HepG2 (cell line): ENCODE data around the gene SAMSN1. TPM values are rescaled to one million over a fixed set of nuclear protein-coding genes. Genes with fewer than 3 reads are reported as not detected.

Source experiments
- ATAC-seq: fragments of 200-7000 bp; cut with Tn5 transposase; 3 replicates; pipeline ENCODE4 v1.9.1; 2020; ENCODE audit warnings: mild to moderate bottlenecking, moderate library complexity
- BruUV-seq: library from RNA; stranded (reverse); fragments of 400-500 nt; replicated peaks from 2 replicates; lab custom pipeline; 2021; lab: Mats Ljungman, UMichigan
- CTCF ChIA-PET: fragments of 300-600 bp; formaldehyde crosslinking; extraction: SDS; loops from one replicate; lab custom pipeline; 2021; ENCODE audit warnings: low total read pairs, inconsistent platforms, low intra/inter-chr PET ratio; lab: Yijun Ruan, JAX
- POLR2A ChIA-PET: fragments of 350-600 bp; sonication (Branson Sonifier 250); formaldehyde crosslinking; loops from one replicate; lab custom pipeline; 2020; ENCODE audit warnings: antibody characterized with exemption, inconsistent platforms; lab: Yijun Ruan, JAX
- DNase-seq: peaks from one replicate; pipeline ENCODE4 v3.0.0-alpha.2; 2015; ENCODE audit warnings: low spot score
- FAIRE-seq: peaks from 3 replicates; lab custom pipeline; 2011; peaks lifted over from hg19 to GRCh38; lab: Jason Lieb, UNC
- H2AFZ ChIP-seq: one replicate; pipeline ENCODE4 v1.6.1; 2011; ENCODE audit warnings: low read length, inconsistent platforms
- H3K27ac ChIP-seq: fragments of 300-600 bp; 3 replicates; pipeline ENCODE4 v1.8.0; 2011; ENCODE audit warnings: mixed run types, mild to moderate bottlenecking, mixed read lengths, low read length, inconsistent platforms; ENCODE audit not compliant: insufficient read depth; ENCODE audit errors: extremely low read length
- H3K27me3 ChIP-seq, 2 experiments: fragments of 200-600 bp in 1 of 2; 2 replicates in 1 of 2; 3 replicates in 1 of 2; pipeline versions ENCODE4 v1.6.0 to v1.8.0; 2011; ENCODE audit warnings: low read length in 2 of 2, mild to moderate bottlenecking in 2 of 2, moderate library complexity in 2 of 2, inconsistent platforms in 1 of 2; ENCODE audit not compliant: insufficient read depth in 2 of 2, control insufficient read depth in 1 of 2
- H3K36me3 ChIP-seq, 2 experiments: fragments of 200-600 bp in 1 of 2; replicated peaks in 1 of 2; 2 replicates in 1 of 2; 3 replicates in 1 of 2; pipeline versions ENCODE4 v1.5.1 to v1.8.0; 2011; ENCODE audit warnings: low read length in 2 of 2, inconsistent platforms in 1 of 2; ENCODE audit not compliant: insufficient read depth in 2 of 2, control insufficient read depth in 1 of 2
- H3K4me1 ChIP-seq: 2 replicates; pipeline ENCODE4 v1.5.1; 2012; ENCODE audit warnings: low read length, inconsistent platforms; ENCODE audit not compliant: insufficient read depth
- H3K4me2 ChIP-seq: 2 replicates; pipeline ENCODE4 v1.6.0; 2011; ENCODE audit warnings: low read depth, low read length, inconsistent platforms
- H3K4me3 ChIP-seq, 3 experiments: fragments of 200-600 bp in 1 of 3; sonication (generic), shearing (Covaris generic) in 1 of 3; replicated peaks in 1 of 3; 2 replicates each; pipeline ENCODE4 v1.5.1; 2011 to 2016; ENCODE audit warnings: low read length in 3 of 3, inconsistent platforms in 2 of 3, low read depth in 2 of 3, mild to moderate bottlenecking in 2 of 3, control low read depth in 1 of 3, mixed read lengths in 1 of 3; ENCODE audit not compliant: insufficient read depth in 1 of 3
- H3K79me2 ChIP-seq: one replicate; pipeline ENCODE4 v1.6.1; 2011; ENCODE audit warnings: low read length, inconsistent platforms; ENCODE audit not compliant: insufficient read depth
- H3K9ac ChIP-seq: 2 replicates; pipeline ENCODE4 v1.6.0; 2011; ENCODE audit warnings: mild to moderate bottlenecking, low read depth, low read length, inconsistent platforms; ENCODE audit not compliant: insufficient read depth
- H3K9me3 ChIP-seq: 2 replicates; pipeline ENCODE4 v1.5.1; 2012; ENCODE audit warnings: mild to moderate bottlenecking, low read length
- H4K20me1 ChIP-seq: 2 replicates; pipeline ENCODE4 v1.6.0; 2011; ENCODE audit warnings: inconsistent platforms, mild to moderate bottlenecking, low read length, moderate library complexity; ENCODE audit not compliant: insufficient read depth
- FOSL1 ChIP-seq: sonication (generic); formaldehyde crosslinking; IDR thresholded peaks from 2 replicates; pipeline ENCODE4 v1.9.0; 2021; ENCODE audit warnings: missing genetic modification reagents, borderline replicate concordance
- RFX5 ChIP-seq: IDR thresholded peaks from 2 replicates; pipeline ENCODE4 v1.6.1; 2011; ENCODE audit warnings: low read depth, low read length, improper control_type of control experiment
- SNAI1 ChIP-seq: sonication (generic); formaldehyde crosslinking; IDR thresholded peaks from 2 replicates; pipeline ENCODE4 v1.5.0; 2020; ENCODE audit warnings: mild to moderate bottlenecking, missing genetic modification reagents, borderline replicate concordance
- SRSF1 ChIP-seq: fragments of 200-400 bp; formaldehyde crosslinking; optimal IDR thresholded peaks from 2 replicates; pipeline ENCODE3; 2017; ENCODE audit warnings: mild to moderate bottlenecking, low read depth, low read length, moderate library complexity
- TOE1 ChIP-seq: sonication (generic); formaldehyde crosslinking; IDR thresholded peaks from 2 replicates; pipeline ENCODE4 v1.4.0; 2020; ENCODE audit warnings: mild to moderate bottlenecking, missing genetic modification reagents
- ZNF124 ChIP-seq: sonication (generic); formaldehyde crosslinking; IDR thresholded peaks from 2 replicates; pipeline ENCODE4 v1.4.0; 2020; ENCODE audit warnings: missing genetic modification reagents
- ZNF317 ChIP-seq: sonication (generic); formaldehyde crosslinking; IDR thresholded peaks from 2 replicates; pipeline ENCODE4 v1.5.0; 2020; ENCODE audit warnings: mild to moderate bottlenecking, missing genetic modification reagents
- ZNF589 ChIP-seq: sonication (generic); formaldehyde crosslinking; conservative IDR thresholded peaks from 2 replicates; pipeline ENCODE4 v1.8.0; 2022; ENCODE audit warnings: mild to moderate bottlenecking, moderate library complexity, missing genetic modification reagents
- ZSCAN21 ChIP-seq: sonication (generic); formaldehyde crosslinking; IDR thresholded peaks from 2 replicates; pipeline ENCODE4 v1.8.0; 2022; ENCODE audit warnings: mild to moderate bottlenecking, missing genetic modification reagents, moderate library complexity, borderline replicate concordance
- WGBS: methylation state at CpG from one replicate; pipeline ENCODE4 v1.1.6; 2017; ENCODE audit warnings: low lambda C conversion rate; 5-methylcytosine and 5-hydroxymethylcytosine counted together
- in situ Hi-C: cut with HindIII; loops from 2 replicates; pipeline ENCODE4 v1.10.0; 2017; ENCODE audit warnings: low pct_unique_long_range_greater_than_20kb; ENCODE audit not compliant: extremely low pct_ligation_motif_present
- intact Hi-C: fragments of 100-400 bp; cut with micrococcal nuclease; formaldehyde crosslinking; loops from one replicate; pipeline ENCODE4 v1.10.0; 2022; ENCODE audit not compliant: unreplicated experiment
- polyA plus RNA-seq, 8 experiments: library from polyadenylated mRNA; depleted of rRNA in 3 of 8; stranded (reverse) in 7 of 8; unstranded in 1 of 8; fragments of >200 nt; fragmentation: Illumina TruSeq in 4 of 8; extraction: Trizol in 4 of 8; gene quantifications; 2 replicates each; pipeline versions ENCODE4 v1.2.1 to v1.2.3, GENCODE V29; 2011 to 2016; ENCODE audit warnings: low read depth in 4 of 8, missing spikeins in 1 of 8, mixed read lengths in 1 of 8; ENCODE audit not compliant: insufficient read depth in 1 of 8
- total RNA-seq, 5 experiments: library from RNA; depleted of rRNA; stranded (reverse); fragments of >200 nt; fragmentation: Illumina TruSeq; extraction: Trizol; gene quantifications; 2 replicates each; pipeline ENCODE4 v1.2.3, GENCODE V29; 2016; ENCODE audit warnings: low read depth in 1 of 5
- TF ChIP-seq, protein P1 (sequence below): sonication (generic); formaldehyde crosslinking; IDR thresholded peaks from 2 replicates; pipeline ENCODE4 v1.4.0; 2020; ENCODE audit warnings: missing genetic modification reagents
- TF ChIP-seq, protein P2 (sequence below): sonication (generic); formaldehyde crosslinking; IDR thresholded peaks from 2 replicates; pipeline ENCODE4 v1.4.0; 2020; ENCODE audit warnings: mild to moderate bottlenecking, missing genetic modification reagents
- TF ChIP-seq, protein P3 (sequence below): sonication (generic); formaldehyde crosslinking; IDR thresholded peaks from 2 replicates; pipeline ENCODE4 v1.5.0; 2020; ENCODE audit warnings: missing genetic modification reagents

Gene SAMSN1
- total and polyA plus RNA-seq, 2 of the 13 experiments (the other 11 are each of a cell fraction or from before 2014, with no cell fraction given): 0.09 TPM; not detected in 1

DNA sequence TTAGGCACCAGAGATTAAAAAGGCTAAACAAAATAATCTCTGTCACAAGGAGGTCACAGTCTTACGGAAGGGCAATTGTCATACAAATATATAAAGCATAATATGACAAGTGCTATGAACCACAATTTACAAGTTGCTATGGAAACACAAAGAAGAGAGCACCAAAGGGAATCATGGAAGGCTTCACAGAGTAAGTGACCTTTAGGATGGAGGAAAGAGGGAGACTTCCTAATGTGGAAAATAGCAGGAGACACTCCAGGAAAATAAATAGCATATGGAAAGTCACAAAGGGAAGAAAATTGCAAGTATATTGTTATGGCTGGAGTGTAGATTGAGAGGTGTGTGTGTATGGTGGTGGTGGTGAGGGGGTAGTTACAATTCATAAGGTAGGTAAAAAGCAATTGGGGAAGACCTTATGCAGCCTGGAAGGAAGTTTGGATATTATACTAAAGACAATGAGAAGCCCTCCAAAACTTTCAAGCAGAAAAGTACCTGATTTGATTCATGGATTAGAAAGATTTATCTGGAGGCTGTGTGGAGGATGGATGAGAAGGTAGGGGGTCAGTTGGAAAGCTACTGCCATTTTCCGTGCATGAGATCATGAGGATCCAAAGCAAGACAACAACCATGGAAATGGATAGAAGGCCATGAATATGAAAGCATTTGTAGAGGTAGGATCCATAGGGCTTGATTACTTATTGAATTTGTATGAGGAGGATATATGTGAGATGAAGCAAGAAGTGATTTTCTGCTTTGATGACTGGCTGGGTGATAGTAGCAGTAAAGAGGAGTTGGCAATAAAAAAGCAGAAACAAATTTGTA lies 61.7 kb downstream of the SAMSN1 start:
- H3K27me3 ChIP-seq: no peaks in the 10 kb centered on the region; a peak in 1 of 5 replicates
- no TSS peak for BruUV-seq
- POLR2A ChIA-PET: no interaction called here
- H3K4me1 ChIP-seq: no peaks in the 10 kb centered on the region
- FAIRE-seq (no peak), DNase-seq (no peak)
- H3K27ac ChIP-seq: no peak overlapping the region
- no peak overlapping the region for H3K9ac ChIP-seq
- no peaks in the 10 kb centered on the region for H3K9me3 ChIP-seq
- WGBS: 6% methylated on average over 2 of the region's 2 CpGs
- in situ Hi-C loops: no loop called here
- TF ChIP-seq, protein P1, sequence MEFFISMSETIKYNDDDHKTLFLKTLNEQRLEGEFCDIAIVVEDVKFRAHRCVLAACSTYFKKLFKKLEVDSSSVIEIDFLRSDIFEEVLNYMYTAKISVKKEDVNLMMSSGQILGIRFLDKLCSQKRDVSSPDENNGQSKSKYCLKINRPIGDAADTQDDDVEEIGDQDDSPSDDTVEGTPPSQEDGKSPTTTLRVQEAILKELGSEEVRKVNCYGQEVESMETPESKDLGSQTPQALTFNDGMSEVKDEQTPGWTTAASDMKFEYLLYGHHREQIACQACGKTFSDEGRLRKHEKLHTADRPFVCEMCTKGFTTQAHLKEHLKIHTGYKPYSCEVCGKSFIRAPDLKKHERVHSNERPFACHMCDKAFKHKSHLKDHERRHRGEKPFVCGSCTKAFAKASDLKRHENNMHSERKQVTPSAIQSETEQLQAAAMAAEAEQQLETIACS: no peak
- TF ChIP-seq, protein P2, sequence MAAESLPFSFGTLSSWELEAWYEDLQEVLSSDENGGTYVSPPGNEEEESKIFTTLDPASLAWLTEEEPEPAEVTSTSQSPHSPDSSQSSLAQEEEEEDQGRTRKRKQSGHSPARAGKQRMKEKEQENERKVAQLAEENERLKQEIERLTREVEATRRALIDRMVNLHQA (CRISPR knock-in tag): no peak
- no peak for TF ChIP-seq ZNF589 (CRISPR knock-in tag)
- TF ChIP-seq RFX5: no peak
- TF ChIP-seq, all 625 proteins: peak for 0
- no peaks in the 10 kb centered on the region for H3K36me3 ChIP-seq
- intact Hi-C loops: no loop called here
- no peak overlapping the region for H3K4me3 ChIP-seq
- no peaks in the 10 kb centered on the region for H4K20me1 ChIP-seq
- H2AFZ ChIP-seq: no peak overlapping the region
- CTCF ChIA-PET: no interaction called here
- H3K4me2 ChIP-seq: no peak overlapping the region
- H3K79me2 ChIP-seq: no peaks in the 10 kb centered on the region
- ATAC-seq: no peak

DNA sequence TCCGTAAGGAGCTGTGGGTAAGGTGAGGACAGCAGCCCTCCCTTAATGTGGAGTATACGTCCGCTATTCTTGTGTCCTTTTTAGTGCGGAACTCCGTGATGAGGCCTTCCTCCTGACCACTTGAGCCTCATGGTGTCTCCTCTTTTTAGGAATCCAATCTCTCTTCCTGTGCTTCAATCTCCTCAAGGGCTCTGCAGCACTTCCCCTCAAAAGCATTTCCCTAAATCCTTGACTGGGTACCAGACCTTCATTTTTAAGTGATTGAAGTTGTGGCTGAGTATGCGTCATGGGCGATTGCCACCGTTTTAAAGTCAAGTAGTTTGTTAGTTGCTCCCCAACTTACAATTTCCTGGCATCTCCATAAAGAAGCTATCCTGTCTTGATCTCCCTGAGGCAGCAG lies 62.8 kb downstream of the SAMSN1 start:
- H3K4me3 ChIP-seq: no peak overlapping the region
- in situ Hi-C loops: no loop called here
- intact Hi-C loops: no loop called here
- H2AFZ ChIP-seq: no peak overlapping the region
- no peaks in the 10 kb centered on the region for H3K36me3 ChIP-seq
- ATAC-seq: no peak
- ChIA-PET POLR2A (no interaction called here), CTCF (no interaction called here)
- no peak for FAIRE-seq
- no peaks in the 10 kb centered on the region for H3K4me1 ChIP-seq
- H3K27me3 ChIP-seq: no peaks in the 10 kb centered on the region; a peak in 1 of 5 replicates
- BruUV-seq: no TSS peak
- H3K27ac ChIP-seq: no peak overlapping the region
- H3K9ac ChIP-seq: no peak overlapping the region
- no peaks in the 10 kb centered on the region for H4K20me1 ChIP-seq
- no peak for TF ChIP-seq SNAI1 (CRISPR knock-in tag)
- no peak for TF ChIP-seq ZNF124 (CRISPR knock-in tag)
- TF ChIP-seq ZNF317 (CRISPR knock-in tag): no peak
- no peak for TF ChIP-seq SRSF1
- TF ChIP-seq FOSL1: no peak
- no peak for TF ChIP-seq ZSCAN21 (CRISPR knock-in tag)
- no peak for TF ChIP-seq TOE1
- TF ChIP-seq, protein P3, sequence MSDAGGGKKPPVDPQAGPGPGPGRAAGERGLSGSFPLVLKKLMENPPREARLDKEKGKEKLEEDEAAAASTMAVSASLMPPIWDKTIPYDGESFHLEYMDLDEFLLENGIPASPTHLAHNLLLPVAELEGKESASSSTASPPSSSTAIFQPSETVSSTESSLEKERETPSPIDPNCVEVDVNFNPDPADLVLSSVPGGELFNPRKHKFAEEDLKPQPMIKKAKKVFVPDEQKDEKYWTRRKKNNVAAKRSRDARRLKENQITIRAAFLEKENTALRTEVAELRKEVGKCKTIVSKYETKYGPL (CRISPR knock-in tag): no peak
- no peak overlapping the region for H3K4me2 ChIP-seq
- no peak for DNase-seq
- WGBS: 60% methylated on average over 8 of the region's 8 CpGs
- H3K79me2 ChIP-seq: no peaks in the 10 kb centered on the region
- H3K9me3 ChIP-seq: no peaks in the 10 kb centered on the region
